Measurements from ENCODE around the gene UBXN4. TPM values are rescaled to one million over a fixed set of nuclear protein-coding genes. Genes with fewer than 3 reads are reported as not detected.

The UBXN4 gene
- total RNA-seq, 2 experiments from 2014 or later = 107 TPM

DNA sequence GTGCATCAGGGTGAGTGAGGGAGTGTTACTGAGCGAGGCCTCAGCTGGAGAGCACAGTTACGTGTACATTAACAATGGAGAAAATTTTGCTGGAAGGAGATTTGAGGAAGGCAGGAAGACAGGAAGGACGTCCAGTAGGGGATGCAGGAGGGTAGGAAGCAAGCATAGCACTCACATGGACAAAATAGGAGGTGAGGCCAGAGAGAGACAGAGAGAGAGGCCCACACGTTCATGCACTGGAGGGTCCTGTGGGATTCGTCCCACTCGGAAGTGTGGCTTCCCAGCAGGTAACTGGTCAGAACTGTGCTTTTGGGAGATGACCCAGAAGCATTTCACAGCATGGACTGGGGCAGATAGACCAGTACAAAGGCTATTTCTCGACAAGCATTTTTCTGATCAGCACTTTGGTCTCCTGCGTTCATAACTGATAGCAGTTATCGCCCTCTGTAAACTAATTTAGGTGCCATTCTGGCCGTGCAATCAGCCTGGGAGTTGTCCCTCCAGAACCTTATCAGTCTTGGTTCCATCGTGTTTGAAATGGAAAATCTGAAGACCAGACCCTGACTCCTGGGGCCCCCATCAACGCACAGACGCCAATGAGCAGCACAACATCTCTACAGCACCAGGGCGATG, 89.6 kb downstream of the UBXN4 start:
- CTCF ChIA-PET = interaction anchor here (0.7 kb wide), 1 partner anchor 307 kb away, joined by 3 read pairs; no protein-coding TSS in a partner anchor
- intact Hi-C loops (cut with micrococcal nuclease) = no loop called here
- DNase-seq = no peak
- Mint-ChIP-seq H3K27me3 (no peaks in the 10 kb centered on the region), H3K36me3 (no peaks in the 10 kb centered on the region), H3K4me1 (ENCODE audit: low read depth) (peaks cover 2% of the 10 kb centered on the region), H3K27ac (no peak overlapping the region), H3K4me3 (no peak overlapping the region), H3K9me3 (no peaks in the 10 kb centered on the region)
- POLR2A ChIA-PET = no interaction called here

DNA sequence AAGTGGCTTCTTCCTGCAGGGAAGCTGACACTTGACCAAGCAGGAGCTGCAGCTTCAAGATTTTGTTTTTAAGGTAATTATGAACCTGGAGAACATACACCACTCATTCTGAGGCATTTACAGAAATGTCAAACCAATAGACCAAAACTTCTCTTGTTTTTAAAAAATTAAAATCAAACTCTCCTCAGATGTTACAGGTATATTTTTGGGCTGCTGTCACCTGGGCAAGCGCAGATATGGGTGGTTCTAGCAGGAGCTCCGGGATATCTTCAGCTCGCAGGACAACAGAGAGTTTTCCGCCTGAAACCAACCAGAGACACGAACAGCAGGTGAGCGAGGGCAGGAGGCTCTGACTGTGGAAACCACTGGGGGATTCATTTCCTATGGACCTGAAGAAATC, 91.2 kb downstream of the UBXN4 start:
- Mint-ChIP-seq H3K4me3 (no peak overlapping the region), H3K27ac (no peak overlapping the region), H3K9me3 (no peaks in the 10 kb centered on the region), H3K36me3 (peaks cover 3% of the 10 kb centered on the region), H3K27me3 (no peaks in the 10 kb centered on the region), H3K4me1 (ENCODE audit: low read depth) (peaks cover 2% of the 10 kb centered on the region)
- DNase-seq = no peak
- ChIA-PET POLR2A (interaction anchor here (0.6 kb wide), 1 partner anchor 43 kb away, joined by 3 read pairs; no protein-coding TSS in a partner anchor), CTCF (no interaction called here)
- intact Hi-C loops (cut with micrococcal nuclease) = no loop called here

Other genes with a start within 250 kb of the UBXN4 start
- 10 to 100 TPM; 13.4 to 16.2 TPM for gene ZRANB3, start 210.6 kb upstream of the UBXN4 start, total RNA-seq
- gene R3HDM1, start 210.4 kb upstream of the UBXN4 start, total RNA-seq = 10 to 100 TPM; 49.3 to 56.3 TPM
- under 1 TPM; 0.02 to 0.05 TPM for gene LCT, start 95.3 kb downstream of the UBXN4 start, total RNA-seq
- gene MCM6, start 134.6 kb downstream of the UBXN4 start, total RNA-seq = 100 to 1,000 TPM; 280 to 284 TPM
- 100 to 1,000 TPM; 215 to 218 TPM for gene DARS1, start 243.8 kb downstream of the UBXN4 start, total RNA-seq

Measured in activated CD4-positive, alpha-beta memory T cell treated with anti-CD3 and anti-CD28 coated beads for 36 hours (primary cell).